Prostate gland (tissue), 2 donors: ENCODE results near the gene FOXD2. TPM values are rescaled to one million over a fixed set of nuclear protein-coding genes. Genes with fewer than 3 reads are reported as not detected.

Experiments used
- DNase-seq: peaks from one replicate; pipeline ENCODE4 v3.0.0-alpha.2; 2019; ENCODE audit warnings: low spot score
- H3K27ac ChIP-seq, 2 donors: fragments of 200-600 bp; sonication (generic); 2 replicates each; pipeline ENCODE4 v1.5.1; 2017 to 2019
- H3K27me3 ChIP-seq: fragments of 200-600 bp; sonication (generic); replicated peaks from 2 replicates; pipeline ENCODE4 v1.5.1; 2019; ENCODE audit not compliant: insufficient read depth
- H3K36me3 ChIP-seq, 2 donors: fragments of 200-600 bp; sonication (generic); 1 replicate in 1 of 2; 2 replicates in 1 of 2; pipeline versions ENCODE4 v1.5.1 to v1.8.1; 2017 to 2019
- H3K4me1 ChIP-seq: fragments of 200-600 bp; sonication (generic); replicated peaks from 2 replicates; pipeline ENCODE4 v1.5.1; 2019
- H3K4me3 ChIP-seq, 2 donors: fragments of 200-600 bp; sonication (generic); 2 replicates each; pipeline ENCODE4 v1.5.1; 2017 to 2019
- H3K9me3 ChIP-seq: fragments of 200-600 bp; sonication (generic); 2 replicates; pipeline ENCODE4 v1.5.1; 2017
- CTCF ChIP-seq, 4 experiments: fragments of 200-600 bp in 2 of 4; fragments of 450-650 bp in 2 of 4; sonication (generic) in 2 of 4; IDR thresholded peaks; 1 replicate in 3 of 4; 2 replicates in 1 of 4; pipeline ENCODE4 v1.5.1; 2016 to 2019; ENCODE audit warnings: antibody characterized with exemption in 4 of 4, mild to moderate bottlenecking in 2 of 4, moderate library complexity in 2 of 4
- POLR2A ChIP-seq: fragments of 450-650 bp; IDR thresholded peaks from one replicate; pipeline ENCODE4 v1.6.1; 2016; ENCODE audit warnings: antibody characterized with exemption, mild to moderate bottlenecking
- POLR2AphosphoS5 ChIP-seq: sonication (generic); formaldehyde crosslinking; IDR thresholded peaks from one replicate; pipeline ENCODE4 v1.6.1; 2017; ENCODE audit warnings: antibody characterized with exemption
- WGBS: methylation state at CpG from one replicate; pipeline ENCODE4 v1.1.5; 2018; 5-methylcytosine and 5-hydroxymethylcytosine counted together
- intact Hi-C: fragments of 100-400 bp; cut with DNase I; formaldehyde crosslinking; loops from one replicate; pipeline ENCODE4 v1.14.2; 2022
- total RNA-seq, 2 donors: library from RNA; depleted of rRNA; stranded (reverse); fragments of >200 nt; gene quantifications; one replicate each; pipeline ENCODE4 v1.1.0, GENCODE V29; 2016

The FOXD2 gene
- total RNA-seq, 2 donors from 2014 or later: 1.2 to 1.8 TPM

- no peaks in the 10 kb centered on the region for H3K9me3 ChIP-seq
- no peaks in the 10 kb centered on the region for H3K36me3 ChIP-seq
- H3K27me3 ChIP-seq: peaks cover 23% of the 10 kb centered on the region
- H3K27ac ChIP-seq: no peak overlapping the region
- peak; percentile 86 for DNase-seq
- WGBS: 17% methylated on average over 31 of the region's 32 CpGs
- intact Hi-C loops: loop anchor here (5.0 kb wide), 1 partner anchor 295 kb away; no protein-coding TSS in a partner anchor
- H3K4me3 ChIP-seq: peak overlapping the region in 1 of 2 donors; percentile 9
- H3K4me1 ChIP-seq: no peaks in the 10 kb centered on the region
- TF ChIP-seq POLR2A (no peak), CTCF (IDR thresholded peaks at IDR 0.05) (peak; percentile 57 to 87 (median 82)), POLR2AphosphoS5 (peak; percentile 35)
Measured at GRCh38 chr1:47432071-47433036, 5.5 kb upstream of the FOXD2 start.

GRCh38 chr1:47433037-47433421 is 4.8 kb upstream of the FOXD2 start:
- TF ChIP-seq POLR2A (no peak), CTCF (IDR thresholded peaks at IDR 0.05) (no peak), POLR2AphosphoS5 (no peak)
- Histone ChIP-seq H3K27ac (no peak overlapping the region), H3K4me1 (no peaks in the 10 kb centered on the region), H3K9me3 (no peaks in the 10 kb centered on the region), H3K27me3 (peaks cover 23% of the 10 kb centered on the region), H3K4me3 (no peak overlapping the region), H3K36me3 (no peaks in the 10 kb centered on the region)
- DNase-seq: no peak
- intact Hi-C loops: loop anchor here (5.0 kb wide), 1 partner anchor 294 kb away; no protein-coding TSS in a partner anchor
- 49% methylated on average over 17 of the region's 17 CpGs for WGBS

- intact Hi-C loops: loop anchor here (5.0 kb wide), 1 partner anchor 294 kb away; no protein-coding TSS in a partner anchor
- no peak overlapping the region for H3K27ac ChIP-seq
- H3K36me3 ChIP-seq: no peaks in the 10 kb centered on the region
- TF ChIP-seq POLR2AphosphoS5 (no peak), CTCF (IDR thresholded peaks at IDR 0.05) (no peak), POLR2A (no peak)
- WGBS: 28% methylated on average over 30 of the region's 30 CpGs
- no peak overlapping the region for H3K4me3 ChIP-seq
- no peak for DNase-seq
- peaks cover 23% of the 10 kb centered on the region for H3K27me3 ChIP-seq
- no peaks in the 10 kb centered on the region for H3K4me1 ChIP-seq
- no peaks in the 10 kb centered on the region for H3K9me3 ChIP-seq
Measured at GRCh38 chr1:47433477-47434050, 4.3 kb upstream of the FOXD2 start.

- peak; percentile 74 for DNase-seq
- Histone ChIP-seq H3K27ac (no peak overlapping the region), H3K27me3 (peaks cover 29% of the 10 kb centered on the region), H3K4me3 (no peak overlapping the region), H3K36me3 (no peaks in the 10 kb centered on the region), H3K4me1 (no peaks in the 10 kb centered on the region), H3K9me3 (no peaks in the 10 kb centered on the region)
- TF ChIP-seq POLR2AphosphoS5 (peak; percentile 77), CTCF (IDR thresholded peaks at IDR 0.05) (peak in 1 of 4 experiments; percentile 6), POLR2A (no peak)
- 11% methylated on average over 51 of the region's 51 CpGs for WGBS
- intact Hi-C loops: loop anchor here (5.0 kb wide), 1 partner anchor 293 kb away; no protein-coding TSS in a partner anchor
Measured at GRCh38 chr1:47434051-47434842, 3.6 kb upstream of the FOXD2 start.
